Measurements from ENCODE around the gene PLEKHG4.

Gene PLEKHG4

DNA sequence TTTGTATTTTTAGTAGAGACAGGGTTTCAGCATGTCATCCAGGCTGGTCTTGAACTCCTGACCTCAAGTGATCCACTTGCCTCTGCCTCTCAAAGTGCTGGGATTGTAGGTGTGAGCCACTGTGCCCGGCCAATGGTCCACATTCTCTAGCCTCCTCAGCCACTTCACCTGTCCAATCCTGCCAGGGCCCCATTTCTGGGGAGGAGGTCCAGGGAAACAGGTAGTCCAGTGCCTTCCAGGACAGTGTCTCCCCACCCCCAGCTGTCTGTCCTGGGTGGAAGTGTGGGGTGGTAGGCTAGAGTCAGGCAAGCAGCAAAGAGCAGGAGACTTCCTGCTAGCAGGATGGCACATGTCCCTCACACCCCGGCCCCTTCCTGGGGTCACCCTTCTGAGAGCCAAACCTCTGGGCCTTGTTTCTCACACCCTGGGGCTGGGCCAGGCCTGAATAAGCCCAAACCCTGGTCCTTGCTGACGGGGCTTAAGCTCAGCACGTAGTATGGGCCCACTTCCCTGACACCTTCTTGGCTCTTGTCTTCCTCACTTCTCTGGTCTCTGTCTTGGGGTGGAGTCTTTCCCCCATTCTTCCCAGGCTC is 37.1 kb upstream of the PLEKHG4 start:
- no peaks in the 10 kb centered on the region for H3K27me3 ChIP-seq (ENCODE audit: low read length)
- H3K9me3 ChIP-seq (ENCODE audit: insufficient read depth, low read length), result no peaks in the 10 kb centered on the region
- no peaks in the 10 kb centered on the region; the same call in 1 of the 2 replicates for H4K20me1 ChIP-seq (ENCODE audit: low read depth, low read length)
- TF ChIP-seq, protein P1, sequence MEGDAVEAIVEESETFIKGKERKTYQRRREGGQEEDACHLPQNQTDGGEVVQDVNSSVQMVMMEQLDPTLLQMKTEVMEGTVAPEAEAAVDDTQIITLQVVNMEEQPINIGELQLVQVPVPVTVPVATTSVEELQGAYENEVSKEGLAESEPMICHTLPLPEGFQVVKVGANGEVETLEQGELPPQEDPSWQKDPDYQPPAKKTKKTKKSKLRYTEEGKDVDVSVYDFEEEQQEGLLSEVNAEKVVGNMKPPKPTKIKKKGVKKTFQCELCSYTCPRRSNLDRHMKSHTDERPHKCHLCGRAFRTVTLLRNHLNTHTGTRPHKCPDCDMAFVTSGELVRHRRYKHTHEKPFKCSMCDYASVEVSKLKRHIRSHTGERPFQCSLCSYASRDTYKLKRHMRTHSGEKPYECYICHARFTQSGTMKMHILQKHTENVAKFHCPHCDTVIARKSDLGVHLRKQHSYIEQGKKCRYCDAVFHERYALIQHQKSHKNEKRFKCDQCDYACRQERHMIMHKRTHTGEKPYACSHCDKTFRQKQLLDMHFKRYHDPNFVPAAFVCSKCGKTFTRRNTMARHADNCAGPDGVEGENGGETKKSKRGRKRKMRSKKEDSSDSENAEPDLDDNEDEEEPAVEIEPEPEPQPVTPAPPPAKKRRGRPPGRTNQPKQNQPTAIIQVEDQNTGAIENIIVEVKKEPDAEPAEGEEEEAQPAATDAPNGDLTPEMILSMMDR (IDR thresholded peaks at IDR 0.05; ENCODE audit: insufficient read depth, low read length, poor library complexity, severe bottlenecking), result no peak
- TF ChIP-seq EZH2phosphoT487 (conservative IDR thresholded peaks at IDR 0.05; ENCODE audit: low read length), result no peak
- no peak overlapping the region for H3K4me3 ChIP-seq (ENCODE audit: insufficient read depth, low read length, poor library complexity, severe bottlenecking)
- no peak overlapping the region for H2AFZ ChIP-seq (ENCODE audit: low read depth, low read length, severe bottlenecking)
- no peak overlapping the region for H3K4me2 ChIP-seq (ENCODE audit: low read depth, low read length, poor library complexity, severe bottlenecking)
- no peaks in the 10 kb centered on the region for H3K79me2 ChIP-seq (ENCODE audit: insufficient read depth, low read length)
- H3K36me3 ChIP-seq (ENCODE audit: low read length), result no peaks in the 10 kb centered on the region
- H3F3A ChIP-seq (ENCODE audit: insufficient read depth), result no peaks in the 10 kb centered on the region
- H3K9ac ChIP-seq (ENCODE audit: low read length), result no peak overlapping the region
- no peaks in the 10 kb centered on the region for H3K9me2 ChIP-seq (replicated peaks; ENCODE audit: insufficient read depth, low read length)
- no peak overlapping the region for H3K27ac ChIP-seq (ENCODE audit: low read depth, low read length)

- Histone ChIP-seq H3K79me2 (ENCODE audit: insufficient read depth, low read length) (no peaks in the 10 kb centered on the region), H3K4me2 (ENCODE audit: low read depth, low read length, poor library complexity, severe bottlenecking) (no peak overlapping the region), H4K20me1 (ENCODE audit: low read depth, low read length) (no peaks in the 10 kb centered on the region; the same call in 1 of the 2 replicates), H3K4me3 (ENCODE audit: insufficient read depth, low read length, poor library complexity, severe bottlenecking) (no peak overlapping the region), H2AFZ (ENCODE audit: low read depth, low read length, severe bottlenecking) (no peak overlapping the region), H3F3A (ENCODE audit: insufficient read depth) (no peaks in the 10 kb centered on the region), H3K9me2 (replicated peaks; ENCODE audit: insufficient read depth, low read length) (no peaks in the 10 kb centered on the region), H3K27ac (ENCODE audit: low read depth, low read length) (no peak overlapping the region), H3K36me3 (ENCODE audit: low read length) (no peaks in the 10 kb centered on the region), H3K27me3 (ENCODE audit: low read length) (no peaks in the 10 kb centered on the region), H3K9ac (ENCODE audit: low read length) (no peak overlapping the region), H3K9me3 (ENCODE audit: insufficient read depth, low read length) (no peaks in the 10 kb centered on the region)
- no peak for TF ChIP-seq EZH2phosphoT487 (conservative IDR thresholded peaks at IDR 0.05; ENCODE audit: low read length)
- TF ChIP-seq, protein P1 (IDR thresholded peaks at IDR 0.05; ENCODE audit: insufficient read depth, low read length, poor library complexity, severe bottlenecking), result no peak
Observed at GRCh38 chr16:67243481-67243880, 35.9 kb upstream of the PLEKHG4 start.

- no peaks in the 10 kb centered on the region for H3F3A ChIP-seq (ENCODE audit: insufficient read depth)
- H3K36me3 ChIP-seq (ENCODE audit: low read length), result no peaks in the 10 kb centered on the region
- H3K4me3 ChIP-seq (ENCODE audit: insufficient read depth, low read length, poor library complexity, severe bottlenecking), result no peak overlapping the region
- no peaks in the 10 kb centered on the region; the same call in 1 of the 2 replicates for H4K20me1 ChIP-seq (ENCODE audit: low read depth, low read length)
- H3K9ac ChIP-seq (ENCODE audit: low read length), result no peak overlapping the region
- H3K79me2 ChIP-seq (ENCODE audit: insufficient read depth, low read length), result no peaks in the 10 kb centered on the region
- no peak overlapping the region for H3K27ac ChIP-seq (ENCODE audit: low read depth, low read length)
- no peak overlapping the region for H3K4me2 ChIP-seq (ENCODE audit: low read depth, low read length, poor library complexity, severe bottlenecking)
- no peaks in the 10 kb centered on the region for H3K27me3 ChIP-seq (ENCODE audit: low read length)
- H2AFZ ChIP-seq (ENCODE audit: low read depth, low read length, severe bottlenecking), result no peak overlapping the region
- H3K9me2 ChIP-seq (replicated peaks; ENCODE audit: insufficient read depth, low read length), result no peaks in the 10 kb centered on the region
- no peaks in the 10 kb centered on the region for H3K9me3 ChIP-seq (ENCODE audit: insufficient read depth, low read length)
- no peak for TF ChIP-seq EZH2phosphoT487 (conservative IDR thresholded peaks at IDR 0.05; ENCODE audit: low read length)
- TF ChIP-seq, protein P1 (IDR thresholded peaks at IDR 0.05; ENCODE audit: insufficient read depth, low read length, poor library complexity, severe bottlenecking), result no peak
Observed at GRCh38 chr16:67244387-67245185, 34.7 kb upstream of the PLEKHG4 start.
